HepG2 (cell line): Measurements from ENCODE around the gene TIMM44. TPM values are rescaled to one million over a fixed set of nuclear protein-coding genes. Genes with fewer than 3 reads are reported as not detected.

Experiments used
- ATF1 ChIP-seq: IDR thresholded peaks from 2 replicates; pipeline ENCODE4 v1.6.1; 2016; ENCODE audit warnings: mild to moderate bottlenecking, control low read depth
- FOXP4 ChIP-seq: sonication (generic); formaldehyde crosslinking; IDR thresholded peaks from 2 replicates; pipeline ENCODE4 v1.4.0; 2020; ENCODE audit warnings: missing genetic modification reagents
- HOXA7 ChIP-seq: sonication (generic); formaldehyde crosslinking; IDR thresholded peaks from 2 replicates; pipeline ENCODE4 v1.8.1; 2022; ENCODE audit warnings: mild to moderate bottlenecking, missing genetic modification reagents, moderate library complexity
- ZNF496 ChIP-seq: sonication (generic); formaldehyde crosslinking; IDR thresholded peaks from 2 replicates; pipeline ENCODE4 v1.8.1; 2023; ENCODE audit warnings: mild to moderate bottlenecking, moderate library complexity, missing genetic modification reagents; ENCODE audit not compliant: insufficient replicate concordance
- ZNF512B ChIP-seq: sonication (generic); formaldehyde crosslinking; IDR thresholded peaks from 2 replicates; pipeline ENCODE4 v1.5.1; 2020; ENCODE audit warnings: missing genetic modification reagents, mild to moderate bottlenecking, borderline replicate concordance
- ZNF574 ChIP-seq: sonication (generic); formaldehyde crosslinking; IDR thresholded peaks from 2 replicates; pipeline ENCODE4 v1.4.0; 2020; ENCODE audit warnings: missing genetic modification reagents
- polyA plus RNA-seq, 8 experiments: library from polyadenylated mRNA; depleted of rRNA in 3 of 8; stranded (reverse) in 7 of 8; unstranded in 1 of 8; fragments of >200 nt; fragmentation: Illumina TruSeq in 4 of 8; extraction: Trizol in 4 of 8; gene quantifications; 2 replicates each; pipeline versions ENCODE4 v1.2.1 to v1.2.3, GENCODE V29; 2011 to 2016; ENCODE audit warnings: low read depth in 4 of 8, missing spikeins in 1 of 8, mixed read lengths in 1 of 8; ENCODE audit not compliant: insufficient read depth in 1 of 8
- total RNA-seq, 5 experiments: library from RNA; depleted of rRNA; stranded (reverse); fragments of >200 nt; fragmentation: Illumina TruSeq; extraction: Trizol; gene quantifications; 2 replicates each; pipeline ENCODE4 v1.2.3, GENCODE V29; 2016; ENCODE audit warnings: low read depth in 1 of 5
- TF ChIP-seq, protein P1 (sequence below), 2 experiments: sonication (generic) in 1 of 2; formaldehyde crosslinking in 1 of 2; IDR thresholded peaks; 2 replicates each; pipeline versions ENCODE4 v1.4.0 to v1.6.1; 2016 to 2020; ENCODE audit warnings: borderline replicate concordance in 1 of 2, low read depth in 1 of 2, mild to moderate bottlenecking in 1 of 2, missing genetic modification reagents in 1 of 2
- TF ChIP-seq, protein P2 (sequence below): sonication (generic); formaldehyde crosslinking; IDR thresholded peaks from 2 replicates; pipeline ENCODE4 v1.4.0; 2020; ENCODE audit warnings: mild to moderate bottlenecking, missing genetic modification reagents

TIMM44 gene
- total and polyA plus RNA-seq, 2 of the 13 experiments (the other 11 are each of a cell fraction or from before 2014, with no cell fraction given): 42.9 to 72.6 TPM

DNA sequence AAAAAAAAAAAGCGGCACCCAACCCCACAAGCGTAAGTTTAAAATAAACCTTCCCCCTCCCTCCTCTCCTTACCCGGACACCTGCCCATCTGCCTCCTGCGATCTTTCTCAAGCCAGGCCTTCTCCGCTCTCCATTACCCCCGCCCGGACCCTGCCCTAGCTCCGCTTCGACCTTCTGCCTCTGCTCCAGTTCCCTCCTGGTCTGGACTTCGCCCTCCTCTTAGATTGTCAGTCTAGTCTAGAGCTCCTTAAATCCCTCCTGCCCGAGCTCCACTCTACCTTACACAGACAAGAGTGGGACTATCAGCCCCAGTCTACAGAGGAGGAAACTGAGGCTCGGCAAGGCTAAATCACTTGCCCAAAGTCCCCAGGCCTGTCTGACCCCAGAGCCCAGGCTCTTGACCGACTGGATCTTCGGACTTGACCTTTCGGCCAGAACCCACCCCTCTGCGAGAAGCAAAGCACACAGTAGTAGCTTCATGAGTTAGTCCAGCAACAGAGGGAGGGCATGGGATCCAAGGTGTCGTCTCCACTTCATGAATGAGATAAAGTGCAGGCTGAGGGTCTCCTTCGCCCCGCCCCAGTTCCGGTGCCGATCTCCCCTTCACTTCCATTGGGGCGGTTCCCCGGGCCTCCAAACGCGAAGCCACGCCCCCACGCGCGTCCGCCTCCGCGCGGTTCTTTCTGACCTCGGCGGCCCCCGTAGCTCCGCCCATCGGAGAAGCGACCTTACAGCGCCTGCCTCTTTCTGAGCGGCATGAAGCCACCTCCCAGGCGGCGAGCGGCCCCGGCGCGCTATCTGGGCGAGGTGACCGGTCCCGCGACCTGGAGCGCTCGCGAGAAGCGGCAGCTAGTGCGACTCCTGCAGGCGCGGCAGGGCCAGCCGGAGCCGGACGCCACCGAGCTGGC, 23.6 kb downstream of the TIMM44 start, which contains the start of gene SNAPC2 (continued):
- TF ChIP-seq ZNF512B (CRISPR knock-in tag): no peak
- TF ChIP-seq ATF1: no peak
- TF ChIP-seq ZNF496 (CRISPR knock-in tag): no peak
- TF ChIP-seq, protein P1, sequence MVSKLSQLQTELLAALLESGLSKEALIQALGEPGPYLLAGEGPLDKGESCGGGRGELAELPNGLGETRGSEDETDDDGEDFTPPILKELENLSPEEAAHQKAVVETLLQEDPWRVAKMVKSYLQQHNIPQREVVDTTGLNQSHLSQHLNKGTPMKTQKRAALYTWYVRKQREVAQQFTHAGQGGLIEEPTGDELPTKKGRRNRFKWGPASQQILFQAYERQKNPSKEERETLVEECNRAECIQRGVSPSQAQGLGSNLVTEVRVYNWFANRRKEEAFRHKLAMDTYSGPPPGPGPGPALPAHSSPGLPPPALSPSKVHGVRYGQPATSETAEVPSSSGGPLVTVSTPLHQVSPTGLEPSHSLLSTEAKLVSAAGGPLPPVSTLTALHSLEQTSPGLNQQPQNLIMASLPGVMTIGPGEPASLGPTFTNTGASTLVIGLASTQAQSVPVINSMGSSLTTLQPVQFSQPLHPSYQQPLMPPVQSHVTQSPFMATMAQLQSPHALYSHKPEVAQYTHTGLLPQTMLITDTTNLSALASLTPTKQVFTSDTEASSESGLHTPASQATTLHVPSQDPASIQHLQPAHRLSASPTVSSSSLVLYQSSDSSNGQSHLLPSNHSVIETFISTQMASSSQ (IDR thresholded peaks at IDR 0.05; ENCODE audit: low read depth): no peak
- TF ChIP-seq, protein P1 (CRISPR knock-in tag; IDR thresholded peaks at IDR 0.05; ENCODE audit: borderline replicate concordance): peak; percentile 49; the same call in 1 of the 2 replicates
- TF ChIP-seq FOXP4 (CRISPR knock-in tag): peak; percentile 45; the same call in 1 of the 2 replicates
- no peak for TF ChIP-seq HOXA7 (CRISPR knock-in tag)
- TF ChIP-seq ZNF574: peak; percentile 57
- TF ChIP-seq, protein P2, sequence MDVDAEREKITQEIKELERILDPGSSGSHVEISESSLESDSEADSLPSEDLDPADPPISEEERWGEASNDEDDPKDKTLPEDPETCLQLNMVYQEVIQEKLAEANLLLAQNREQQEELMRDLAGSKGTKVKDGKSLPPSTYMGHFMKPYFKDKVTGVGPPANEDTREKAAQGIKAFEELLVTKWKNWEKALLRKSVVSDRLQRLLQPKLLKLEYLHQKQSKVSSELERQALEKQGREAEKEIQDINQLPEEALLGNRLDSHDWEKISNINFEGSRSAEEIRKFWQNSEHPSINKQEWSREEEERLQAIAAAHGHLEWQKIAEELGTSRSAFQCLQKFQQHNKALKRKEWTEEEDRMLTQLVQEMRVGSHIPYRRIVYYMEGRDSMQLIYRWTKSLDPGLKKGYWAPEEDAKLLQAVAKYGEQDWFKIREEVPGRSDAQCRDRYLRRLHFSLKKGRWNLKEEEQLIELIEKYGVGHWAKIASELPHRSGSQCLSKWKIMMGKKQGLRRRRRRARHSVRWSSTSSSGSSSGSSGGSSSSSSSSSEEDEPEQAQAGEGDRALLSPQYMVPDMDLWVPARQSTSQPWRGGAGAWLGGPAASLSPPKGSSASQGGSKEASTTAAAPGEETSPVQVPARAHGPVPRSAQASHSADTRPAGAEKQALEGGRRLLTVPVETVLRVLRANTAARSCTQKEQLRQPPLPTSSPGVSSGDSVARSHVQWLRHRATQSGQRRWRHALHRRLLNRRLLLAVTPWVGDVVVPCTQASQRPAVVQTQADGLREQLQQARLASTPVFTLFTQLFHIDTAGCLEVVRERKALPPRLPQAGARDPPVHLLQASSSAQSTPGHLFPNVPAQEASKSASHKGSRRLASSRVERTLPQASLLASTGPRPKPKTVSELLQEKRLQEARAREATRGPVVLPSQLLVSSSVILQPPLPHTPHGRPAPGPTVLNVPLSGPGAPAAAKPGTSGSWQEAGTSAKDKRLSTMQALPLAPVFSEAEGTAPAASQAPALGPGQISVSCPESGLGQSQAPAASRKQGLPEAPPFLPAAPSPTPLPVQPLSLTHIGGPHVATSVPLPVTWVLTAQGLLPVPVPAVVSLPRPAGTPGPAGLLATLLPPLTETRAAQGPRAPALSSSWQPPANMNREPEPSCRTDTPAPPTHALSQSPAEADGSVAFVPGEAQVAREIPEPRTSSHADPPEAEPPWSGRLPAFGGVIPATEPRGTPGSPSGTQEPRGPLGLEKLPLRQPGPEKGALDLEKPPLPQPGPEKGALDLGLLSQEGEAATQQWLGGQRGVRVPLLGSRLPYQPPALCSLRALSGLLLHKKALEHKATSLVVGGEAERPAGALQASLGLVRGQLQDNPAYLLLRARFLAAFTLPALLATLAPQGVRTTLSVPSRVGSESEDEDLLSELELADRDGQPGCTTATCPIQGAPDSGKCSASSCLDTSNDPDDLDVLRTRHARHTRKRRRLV: no peak
